HepG2 (cell line): ENCODE measurements around the gene DLL3. TPM values are rescaled to one million over a fixed set of nuclear protein-coding genes. Genes with fewer than 3 reads are reported as not detected.

Experiments used
- CHD4 ChIP-seq: fragments of 200-600 bp; sonication (generic); IDR thresholded peaks from 2 replicates; pipeline ENCODE4 v1.7.0; 2017; ENCODE audit warnings: mild to moderate bottlenecking, low read length, borderline replicate concordance
- ELK4 ChIP-seq: sonication (generic); formaldehyde crosslinking; IDR thresholded peaks from 2 replicates; pipeline ENCODE4 v1.9.0; 2021; ENCODE audit warnings: missing genetic modification reagents, borderline replicate concordance
- EZH2 ChIP-seq: conservative IDR thresholded peaks from 2 replicates; pipeline ENCODE4 v1.6.1; 2012; ENCODE audit warnings: mild to moderate bottlenecking, low read depth, low read length, moderate library complexity
- GPN1 ChIP-seq: sonication (generic); formaldehyde crosslinking; IDR thresholded peaks from 2 replicates; pipeline ENCODE4 v1.5.1; 2020; ENCODE audit warnings: missing genetic modification reagents, borderline replicate concordance
- JUND ChIP-seq: sonication (generic); formaldehyde crosslinking; IDR thresholded peaks from 2 replicates; pipeline ENCODE4 v1.8.0; 2022; ENCODE audit warnings: mild to moderate bottlenecking, missing genetic modification reagents
- MAFG ChIP-seq: sonication (generic); formaldehyde crosslinking; IDR thresholded peaks from 2 replicates; pipeline ENCODE4 v1.5.1; 2020; ENCODE audit warnings: mild to moderate bottlenecking, missing genetic modification reagents
- MBD4 ChIP-seq: IDR thresholded peaks from 2 replicates; pipeline ENCODE4 v1.6.1; 2012; ENCODE audit warnings: low read length, inconsistent platforms, borderline replicate concordance
- NR2F2 ChIP-seq: IDR thresholded peaks from 2 replicates; pipeline ENCODE4 v1.6.1; 2012; ENCODE audit warnings: low read depth, inconsistent platforms, borderline replicate concordance
- PATZ1 ChIP-seq: sonication (generic); formaldehyde crosslinking; IDR thresholded peaks from 2 replicates; pipeline ENCODE4 v1.4.0; 2020; ENCODE audit warnings: missing genetic modification reagents
- PHF21A ChIP-seq: sonication (generic); formaldehyde crosslinking; IDR thresholded peaks from 2 replicates; pipeline ENCODE4 v1.5.0; 2020; ENCODE audit warnings: mild to moderate bottlenecking, missing genetic modification reagents
- RCOR2 ChIP-seq: IDR thresholded peaks from 2 replicates; pipeline ENCODE4 v1.6.1; 2016; ENCODE audit warnings: missing biosample characterization, missing genetic modification reagents
- RORA ChIP-seq: sonication (generic); formaldehyde crosslinking; IDR thresholded peaks from 2 replicates; pipeline ENCODE4 v1.5.0; 2020; ENCODE audit warnings: mild to moderate bottlenecking, missing genetic modification reagents, moderate library complexity
- SATB2 ChIP-seq: sonication (generic); formaldehyde crosslinking; IDR thresholded peaks from 2 replicates; pipeline ENCODE4 v1.5.0; 2020; ENCODE audit warnings: missing genetic modification reagents
- SPEN ChIP-seq: sonication (generic); formaldehyde crosslinking; IDR thresholded peaks from 2 replicates; pipeline ENCODE4 v1.5.1; 2020; ENCODE audit warnings: low read depth, mild to moderate bottlenecking, missing genetic modification reagents
- SRY ChIP-seq: sonication (generic); formaldehyde crosslinking; IDR thresholded peaks from 2 replicates; pipeline ENCODE4 v1.8.0; 2022; ENCODE audit warnings: mild to moderate bottlenecking, missing genetic modification reagents
- ZBTB1 ChIP-seq: sonication (generic); formaldehyde crosslinking; IDR thresholded peaks from 2 replicates; pipeline ENCODE4 v1.4.0; 2020; ENCODE audit warnings: missing genetic modification reagents, borderline replicate concordance
- ZBTB21 ChIP-seq: sonication (generic); formaldehyde crosslinking; IDR thresholded peaks from 2 replicates; pipeline ENCODE4 v1.4.0; 2020; ENCODE audit warnings: missing genetic modification reagents
- ZNF337 ChIP-seq: sonication (generic); formaldehyde crosslinking; IDR thresholded peaks from 2 replicates; pipeline ENCODE4 v1.5.1; 2020; ENCODE audit warnings: missing genetic modification reagents, low read depth, mild to moderate bottlenecking, borderline replicate concordance
- ZNF687 ChIP-seq: sonication (generic); formaldehyde crosslinking; IDR thresholded peaks from 2 replicates; pipeline ENCODE4 v1.5.1; 2020; ENCODE audit warnings: mild to moderate bottlenecking, missing genetic modification reagents, moderate library complexity
- ZNF782 ChIP-seq: sonication (generic); formaldehyde crosslinking; IDR thresholded peaks from 2 replicates; pipeline ENCODE4 v1.4.0; 2020; ENCODE audit warnings: missing genetic modification reagents, mild to moderate bottlenecking, borderline replicate concordance
- polyA plus RNA-seq, 8 experiments: library from polyadenylated mRNA; depleted of rRNA in 3 of 8; stranded (reverse) in 7 of 8; unstranded in 1 of 8; fragments of >200 nt; fragmentation: Illumina TruSeq in 4 of 8; extraction: Trizol in 4 of 8; gene quantifications; 2 replicates each; pipeline versions ENCODE4 v1.2.1 to v1.2.3, GENCODE V29; 2011 to 2016; ENCODE audit warnings: low read depth in 4 of 8, missing spikeins in 1 of 8, mixed read lengths in 1 of 8; ENCODE audit not compliant: insufficient read depth in 1 of 8
- total RNA-seq, 5 experiments: library from RNA; depleted of rRNA; stranded (reverse); fragments of >200 nt; fragmentation: Illumina TruSeq; extraction: Trizol; gene quantifications; 2 replicates each; pipeline ENCODE4 v1.2.3, GENCODE V29; 2016; ENCODE audit warnings: low read depth in 1 of 5

The DLL3 gene
- total and polyA plus RNA-seq, 2 of the 13 experiments (the other 11 are each of a cell fraction or from before 2014, with no cell fraction given): 0.35 to 0.55 TPM

GRCh38 chr19:39506944-39507714, 8.4 kb downstream of the DLL3 start (continued):
- TF ChIP-seq PATZ1 (CRISPR knock-in tag) (no peak), ZBTB1 (CRISPR knock-in tag) (no peak), ZNF687 (peak; percentile 96), RORA (CRISPR knock-in tag) (no peak), ZNF337 (CRISPR knock-in tag) (no peak), MBD4 (no peak), ELK4 (CRISPR knock-in tag) (peak; percentile 82; the same call in 1 of the 2 replicates), ZNF782 (CRISPR knock-in tag) (peak; percentile 84; the same call in 1 of the 2 replicates), ZBTB21 (CRISPR knock-in tag) (no peak), JUND (0 out of 2 replicates have a peak, but pooled peaks have one; percentile 14), CHD4 (no peak), PHF21A (CRISPR knock-in tag) (0 out of 2 replicates have a peak, but pooled peaks have one; percentile 30), SPEN (CRISPR knock-in tag) (peak; percentile 81), SRY (CRISPR knock-in tag) (peak; percentile 97), GPN1 (CRISPR knock-in tag) (no peak; the same call in 1 of the 2 replicates), RCOR2 (no peak), MAFG (CRISPR knock-in tag) (no peak), SATB2 (peak; percentile 96), NR2F2 (no peak), EZH2 (no peak)
